DMS153 treated with DMSO at 0.1 percent for 48 hours (cell line): Measurements from ENCODE around the gene AXL.
"Not testable (repeated sequence)": the region's sequence is repeated elsewhere in the genome, so short reads cannot be mapped to it uniquely, and the experiment has no call there.

ENCODE experiments used
- DNase-seq: peaks from one replicate; lab custom pipeline; 2025; ENCODE audit not compliant: unreplicated experiment; lab: John Stamatoyannopoulos, UW

The AXL gene

GRCh38 chr19:41206456-41206855 lies 12.6 kb upstream of the AXL start:
- no peak for DNase-seq

DNA sequence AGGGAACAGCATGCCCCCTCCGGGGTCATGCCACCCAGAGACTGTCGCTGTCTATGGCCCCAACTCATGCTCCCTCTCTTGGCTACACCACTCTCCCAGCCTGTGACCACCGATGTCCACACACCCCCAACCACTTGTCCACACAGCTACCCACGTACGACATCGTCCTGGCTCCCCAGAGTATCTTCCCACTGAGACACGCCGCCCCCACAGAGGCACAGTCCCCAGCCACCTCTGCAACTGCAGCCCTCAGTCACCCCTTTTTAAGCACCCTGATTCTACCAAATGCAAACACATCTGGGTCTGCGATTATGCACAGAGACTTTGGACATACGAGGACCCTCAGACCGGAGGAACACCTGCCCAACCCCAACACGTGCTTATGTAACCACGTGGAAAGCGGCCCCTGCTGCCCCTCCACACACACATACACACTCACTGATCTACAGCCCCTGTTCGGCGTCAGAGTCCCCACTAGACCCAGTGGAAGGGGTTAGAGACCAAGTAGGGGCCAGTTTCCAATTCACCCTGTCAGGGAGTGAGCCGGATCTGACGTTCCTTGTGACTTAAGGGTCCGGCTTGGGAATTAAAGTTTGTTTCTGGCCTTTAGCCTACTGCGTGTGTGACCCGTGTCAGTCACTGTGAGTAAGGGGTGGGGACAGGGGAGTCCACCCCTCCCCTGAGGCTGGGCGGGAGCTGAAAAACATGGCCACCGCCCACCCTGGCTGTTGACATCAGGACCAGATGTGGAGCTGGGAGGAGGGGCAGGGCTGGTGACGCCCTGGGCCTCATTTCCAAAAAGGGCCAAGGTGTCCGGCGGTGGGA lies 11.9 kb upstream of the AXL start:
- DNase-seq: no peak

- DNase-seq: no peak
Measured at GRCh38 chr19:41214161-41214560, 4.9 kb upstream of the AXL start.

DNA sequence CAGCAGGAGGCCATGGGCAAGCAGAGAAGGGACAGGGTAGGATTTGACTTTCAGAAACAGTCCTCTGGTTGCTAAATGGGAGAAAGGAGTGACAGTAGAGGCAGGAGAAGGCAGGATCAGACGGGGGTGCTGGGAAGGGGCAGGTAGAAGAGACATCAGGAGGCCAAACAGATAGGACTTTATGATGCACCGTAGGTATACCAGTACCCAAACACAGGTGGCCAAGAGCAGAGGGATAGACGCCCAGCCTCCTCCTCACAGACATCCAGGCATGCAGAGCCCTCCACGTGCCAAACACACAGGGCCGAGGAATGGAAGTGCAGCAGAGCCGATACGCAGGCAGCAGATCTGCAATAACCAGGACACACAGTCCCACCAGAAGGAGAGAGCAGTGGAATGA lies 1.3 kb upstream of the AXL start:
- DNase-seq: no peak

- no peak for DNase-seq
Measured at GRCh38 chr19:41218249-41218614, 791 bp upstream of the AXL start.

GRCh38 chr19:41219924-41220567 lies 1.0 kb downstream of the AXL start:
- DNase-seq: no peak

GRCh38 chr19:41220811-41221210 lies 1.8 kb downstream of the AXL start:
- DNase-seq: no peak

DNA sequence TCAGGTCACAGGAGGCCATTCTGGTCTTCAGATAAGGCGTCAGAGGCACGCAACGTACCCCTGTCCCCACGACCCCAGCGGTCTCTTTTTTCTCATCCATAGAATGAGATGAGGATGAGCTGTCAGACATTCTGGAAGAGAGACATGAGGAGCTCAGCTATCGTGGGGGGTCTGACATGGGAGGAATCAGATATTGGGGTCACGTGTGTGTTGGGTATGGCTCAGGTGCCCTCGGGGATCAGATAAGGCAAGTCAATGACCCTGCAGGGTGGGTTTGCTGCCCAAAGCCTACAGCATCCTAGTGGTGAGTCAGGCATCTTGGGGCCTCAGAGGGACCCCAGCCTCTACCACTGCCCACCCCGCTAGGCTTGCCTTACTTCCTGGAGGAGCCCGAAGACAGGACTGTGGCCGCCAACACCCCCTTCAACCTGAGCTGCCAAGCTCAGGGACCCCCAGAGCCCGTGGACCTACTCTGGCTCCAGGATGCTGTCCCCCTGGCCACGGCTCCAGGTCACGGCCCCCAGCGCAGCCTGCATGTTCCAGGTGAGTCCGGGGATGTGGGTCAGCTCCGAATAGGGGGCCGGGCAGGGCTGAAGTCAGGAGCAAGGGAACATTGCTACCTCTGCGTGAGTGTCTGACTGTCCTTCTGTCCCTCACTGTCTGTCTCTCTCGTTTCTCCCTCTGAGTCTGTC lies 2.6 kb downstream of the AXL start:
- DNase-seq: no peak

GRCh38 chr19:41222240-41222639 lies 3.2 kb downstream of the AXL start:
- no peak for DNase-seq

- no peak for DNase-seq
Measured at GRCh38 chr19:41223431-41224234, 4.6 kb downstream of the AXL start.

DNA sequence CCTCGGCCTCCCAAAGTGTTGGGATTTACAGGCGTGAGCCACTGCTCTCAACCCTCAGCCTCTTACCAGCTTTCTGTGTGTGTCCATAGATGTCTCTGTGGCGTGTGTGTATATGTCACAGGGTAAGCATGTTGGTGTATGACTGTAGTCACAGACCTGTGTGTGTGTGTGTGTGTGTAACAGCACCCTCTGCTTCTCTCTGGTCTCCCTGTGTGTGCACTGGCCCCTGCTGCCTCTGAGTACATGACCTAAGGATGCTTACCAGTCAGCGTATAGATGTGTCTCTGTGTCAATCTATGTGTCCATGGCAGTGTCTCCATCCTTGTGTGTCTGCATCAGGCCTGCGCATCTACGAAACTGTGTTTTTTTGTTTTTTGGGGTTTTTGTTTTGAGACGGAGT lies 5.6 kb downstream of the AXL start:
- DNase-seq: no peak

DNA sequence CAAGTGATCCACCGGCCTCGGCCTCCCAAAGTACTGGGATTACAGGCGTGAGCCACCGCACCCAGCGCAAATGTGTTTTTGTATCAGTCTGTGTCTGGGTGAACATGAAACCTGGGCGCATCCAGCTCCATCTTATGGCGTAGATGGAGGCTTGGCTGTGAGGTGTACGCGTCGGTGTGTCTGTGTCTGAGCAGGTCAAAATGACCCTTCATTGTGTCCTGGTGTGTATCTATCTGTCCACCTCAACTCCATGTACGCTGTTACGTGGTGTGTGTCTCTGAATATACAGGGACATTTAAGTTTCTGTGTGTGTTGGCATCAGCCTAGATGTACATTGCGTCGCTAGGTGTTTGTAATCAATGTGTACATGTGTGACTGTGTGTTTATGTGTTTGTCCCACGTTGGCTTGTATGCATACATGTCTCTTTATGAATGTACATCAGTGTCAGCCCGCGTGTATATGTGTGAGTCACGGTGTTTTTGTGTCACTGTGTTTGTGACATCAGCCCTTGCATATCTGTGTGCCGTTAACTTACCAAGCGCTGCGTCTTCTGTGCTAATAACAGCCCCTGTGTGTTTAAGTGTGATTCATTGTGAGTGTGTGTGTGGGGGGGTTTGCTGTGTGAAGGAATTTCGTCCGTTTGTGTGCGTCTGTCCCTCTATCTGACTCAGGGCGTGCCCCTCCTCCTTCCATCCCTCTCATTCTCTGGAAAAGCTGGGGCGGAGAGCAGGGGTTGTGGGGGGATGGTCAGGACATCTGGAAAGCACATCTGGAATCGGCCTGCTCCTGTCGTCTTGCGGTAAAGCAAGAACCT lies 6.4 kb downstream of the AXL start:
- DNase-seq: no peak

DNA sequence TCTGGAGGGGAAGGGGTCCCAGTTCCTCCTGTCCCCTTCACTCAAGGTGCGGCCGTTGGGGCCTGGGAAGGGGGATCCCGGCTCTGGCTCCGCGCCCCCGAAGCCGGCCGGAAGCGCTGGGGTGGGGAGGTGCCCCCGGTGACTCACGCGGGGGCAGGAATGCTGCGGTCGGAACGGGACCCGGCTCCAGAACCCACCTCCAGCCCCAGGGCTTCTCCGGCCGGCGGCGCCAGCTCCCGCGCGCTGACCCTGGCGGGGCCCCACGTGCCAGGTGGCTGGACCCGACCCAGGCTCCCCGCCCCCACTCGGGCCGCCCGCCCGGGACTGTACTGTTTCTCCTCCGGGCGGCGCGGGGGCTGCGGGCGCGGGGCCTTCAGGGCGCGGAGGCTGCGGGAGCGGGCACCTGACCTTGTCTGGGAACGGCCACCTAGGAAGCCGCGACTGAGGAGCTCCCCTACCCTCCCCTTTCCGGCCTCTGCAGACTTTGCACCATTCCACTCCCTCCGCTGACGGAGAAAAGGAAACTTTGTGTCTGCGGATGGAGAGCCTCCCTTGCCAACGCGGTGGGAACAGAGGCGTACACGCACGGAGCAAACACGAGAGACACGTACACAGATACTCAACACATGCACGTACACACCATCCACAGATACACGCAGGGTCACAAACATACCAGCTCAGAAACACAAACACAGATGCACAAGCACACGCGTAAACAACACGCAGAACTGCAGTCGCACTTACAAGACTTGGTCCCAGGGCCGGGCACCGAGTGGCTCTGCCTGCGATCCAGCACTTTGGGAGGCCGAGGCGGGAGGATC lies 7.2 kb downstream of the AXL start:
- no peak for DNase-seq

- DNase-seq: no peak
Measured at GRCh38 chr19:41226874-41227390, 7.9 kb downstream of the AXL start.

DNA sequence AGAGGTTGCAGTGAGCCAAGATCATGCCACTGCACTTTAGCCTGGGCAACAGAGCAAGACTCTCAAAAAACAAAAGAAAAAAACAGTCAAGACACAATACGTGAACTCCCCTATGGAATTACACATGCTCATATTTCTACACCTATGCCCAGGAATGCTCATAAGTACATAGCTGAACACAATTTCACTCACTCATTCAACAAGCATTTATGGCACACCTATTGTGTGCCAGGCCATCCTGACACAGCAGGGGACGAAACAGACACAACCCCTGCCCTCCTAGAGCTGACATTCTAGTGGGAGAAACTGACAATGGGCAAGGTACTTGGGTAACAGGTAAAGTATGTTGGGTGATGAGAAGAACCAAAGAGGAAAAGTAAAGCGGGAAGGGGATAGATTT lies 9.5 kb downstream of the AXL start:
- DNase-seq: no peak

DNA sequence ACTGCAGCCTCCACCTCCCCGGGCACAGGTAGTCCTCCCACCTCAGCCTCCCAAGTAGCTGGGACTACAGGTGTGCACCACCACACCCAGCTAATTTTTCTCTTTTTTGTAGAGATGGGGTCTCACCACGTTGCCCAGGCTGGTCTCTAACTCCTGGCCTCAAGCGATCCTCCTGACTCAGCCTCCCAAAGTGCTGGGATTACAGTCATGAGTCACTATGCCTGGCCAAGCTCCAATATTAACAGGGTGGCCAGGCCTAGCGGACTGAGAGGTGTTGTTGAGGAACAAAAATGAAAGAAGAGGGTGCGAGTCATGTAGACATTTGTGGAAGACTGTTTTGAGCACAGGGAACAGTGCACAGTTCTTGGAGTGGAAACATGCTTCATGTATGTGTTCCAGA lies 10.3 kb downstream of the AXL start:
- DNase-seq: not testable (repeated sequence)

DNA sequence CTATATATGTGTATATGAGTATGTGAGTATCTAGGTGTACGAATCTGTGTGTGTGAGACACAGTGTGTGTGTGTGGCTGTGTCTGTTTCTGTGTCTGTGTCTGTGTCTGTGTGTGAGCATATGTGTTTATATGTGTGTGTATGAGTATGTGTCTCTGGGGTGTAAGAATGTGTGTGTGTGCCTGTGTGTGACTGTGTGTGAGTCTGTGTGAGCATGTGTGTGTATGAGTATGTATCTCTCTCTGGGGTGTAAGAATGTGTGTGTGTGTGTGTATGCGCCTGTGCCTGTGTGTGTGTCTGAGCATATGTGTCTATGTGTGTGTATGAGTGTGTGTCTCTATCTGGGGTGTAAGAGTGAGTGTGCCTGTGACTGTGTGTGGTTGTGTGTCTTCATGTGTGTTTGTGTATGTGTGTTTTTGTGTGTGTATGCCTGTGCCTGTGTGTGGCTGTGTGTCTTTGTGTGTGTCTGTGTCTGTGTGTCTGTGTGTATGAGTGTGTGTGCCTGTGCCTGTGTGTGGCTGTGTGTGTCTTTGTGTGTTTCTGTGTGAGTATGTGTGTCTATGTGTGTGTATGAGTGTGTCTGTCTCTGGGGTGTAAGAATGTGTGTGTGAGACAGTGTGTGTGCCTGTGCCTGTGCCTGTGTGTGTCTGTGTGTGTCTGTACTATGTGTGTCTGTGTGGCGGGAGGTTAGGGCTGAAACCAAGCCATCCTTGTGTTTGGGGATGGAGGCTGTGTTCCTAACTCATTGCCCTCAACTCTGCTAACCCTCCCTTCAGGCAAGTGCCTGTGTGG lies 11.2 kb downstream of the AXL start:
- no peak for DNase-seq

DNA sequence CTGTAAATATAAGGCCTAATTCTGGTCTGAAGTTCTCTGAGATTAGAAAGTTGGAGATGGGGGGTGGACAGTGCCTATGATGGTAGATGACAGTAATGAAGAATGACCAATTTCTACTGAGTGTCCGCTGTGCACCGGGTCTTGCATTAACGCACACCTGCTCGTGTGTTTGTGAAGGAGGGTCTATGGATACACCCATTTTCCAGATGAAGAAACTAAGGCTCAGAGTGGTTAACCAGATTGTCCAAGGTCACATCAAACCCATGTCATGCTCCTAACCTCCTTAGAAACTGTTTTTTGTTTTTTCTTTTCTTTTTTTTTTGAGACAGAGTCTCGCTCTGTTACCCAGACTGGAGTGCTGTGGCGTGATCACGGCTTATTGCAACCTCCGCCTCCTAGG lies 13.7 kb downstream of the AXL start:
- DNase-seq: no peak
